Thymus (tissue), 11 donors: ENCODE measurements around the gene SLC66A2. TPM values are rescaled to one million over a fixed set of nuclear protein-coding genes. Genes with fewer than 3 reads are reported as not detected.

Source experiments
- DNase-seq, 9 donors: peaks; one replicate each; pipeline ENCODE4 v3.0.0-alpha.2; 2013; ENCODE audit warnings: low spot score in 9 of 9, low read depth in 6 of 9, missing footprints in 1 of 9
- H3K27ac ChIP-seq, 2 donors: one replicate each; pipeline ENCODE4 v1.5.1; 2013; ENCODE audit warnings: control low read depth in 1 of 2, low read depth in 1 of 2, low read length in 1 of 2, mild to moderate bottlenecking in 1 of 2, moderate library complexity in 1 of 2
- H3K27me3 ChIP-seq, 2 donors: one replicate each; pipeline ENCODE4 v1.5.1; 2013; ENCODE audit warnings: low read length in 1 of 2; ENCODE audit not compliant: control insufficient read depth in 2 of 2, insufficient read depth in 1 of 2
- H3K36me3 ChIP-seq, 2 donors: one replicate each; pipeline ENCODE4 v1.5.1; 2013; ENCODE audit warnings: low read length in 1 of 2, mild to moderate bottlenecking in 1 of 2, moderate library complexity in 1 of 2; ENCODE audit not compliant: control insufficient read depth in 2 of 2, insufficient read depth in 2 of 2
- H3K4me1 ChIP-seq, 2 donors: one replicate each; pipeline ENCODE4 v1.5.1; 2013; ENCODE audit warnings: low read length in 2 of 2; ENCODE audit not compliant: control insufficient read depth in 2 of 2, insufficient read depth in 2 of 2
- H3K4me3 ChIP-seq, 2 donors: one replicate each; pipeline ENCODE4 v1.5.1; 2013; ENCODE audit warnings: low read length in 2 of 2, control low read depth in 1 of 2, mild to moderate bottlenecking in 1 of 2
- H3K9me3 ChIP-seq, 2 donors: one replicate each; pipeline ENCODE4 v1.5.1; 2013; ENCODE audit warnings: low read length in 1 of 2, mild to moderate bottlenecking in 1 of 2; ENCODE audit not compliant: control insufficient read depth in 2 of 2, insufficient read depth in 1 of 2
- WGBS: extraction: QIAGEN DNeasy Blood & Tissue Kit; methylation state at CpG from one replicate; pipeline ENCODE4 v1.1.7; 2013; 5-methylcytosine and 5-hydroxymethylcytosine counted together
- polyA plus RNA-seq: library from polyadenylated mRNA; stranded (reverse); fragments of 200-250 nt; gene quantifications from one replicate; pipeline ENCODE4 v1.2.3, GENCODE V29; 2013
- total RNA-seq: library from RNA; stranded (reverse); fragments of 120-200 nt; gene quantifications from one replicate; pipeline ENCODE4 v1.2.4, GENCODE V29; 2013
- donor health status: healthy.

SLC66A2 gene
- total and polyA plus RNA-seq, 2 donors = 19.9 to 91.3 TPM

DNA sequence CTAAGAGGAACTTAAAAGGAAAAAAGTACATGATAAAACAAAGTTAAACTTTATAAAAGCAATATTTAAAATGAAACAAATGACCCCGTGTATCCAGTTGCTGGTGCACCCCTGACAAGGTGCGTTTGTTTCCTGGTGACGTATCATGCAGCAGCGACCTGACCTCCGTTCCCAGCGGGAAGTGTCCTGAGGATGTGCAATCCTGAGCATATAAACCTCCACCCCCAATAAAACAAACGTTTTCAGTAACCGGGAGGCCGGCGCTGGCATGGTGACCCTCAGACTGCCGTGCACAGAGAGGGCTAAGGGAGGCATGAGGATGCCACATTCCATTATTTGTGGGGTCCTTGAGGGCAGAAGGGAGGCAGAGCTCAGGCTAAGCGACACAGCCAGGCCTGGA is 14.8 kb downstream of the SLC66A2 start:
- Histone ChIP-seq H3K36me3 (peaks cover 22 to 45% of the 10 kb centered on the region in 2 donors), H3K27ac (no peak overlapping the region), H3K27me3 (no peaks in the 10 kb centered on the region), H3K4me1 (peaks cover 0 to 4% of the 10 kb centered on the region in 2 donors), H3K9me3 (peaks cover 7 to 31% of the 10 kb centered on the region in 2 donors), H3K4me3 (no peak overlapping the region)
- WGBS = 98% methylated on average over 12 of the region's 12 CpGs
- no peak for DNase-seq

DNA sequence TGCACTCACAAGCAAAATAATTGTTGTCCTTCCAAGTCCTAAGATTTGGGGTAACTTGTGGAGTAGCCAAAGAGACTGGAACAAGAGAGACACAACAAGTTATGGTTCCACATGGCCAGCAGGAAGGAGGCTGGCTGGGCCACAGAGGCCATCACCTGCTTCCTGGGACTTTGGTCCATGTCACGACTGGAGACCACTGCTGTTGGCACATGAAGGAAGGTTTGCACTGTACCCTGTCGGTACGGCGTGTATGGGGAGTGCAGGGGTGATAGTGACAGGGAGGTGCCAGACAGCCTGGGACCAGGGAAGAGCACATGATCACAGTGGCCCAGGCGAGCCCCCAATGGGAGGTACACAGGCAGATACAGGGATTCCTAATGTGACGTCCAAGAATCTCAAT is 15.5 kb downstream of the SLC66A2 start:
- DNase-seq = no peak
- 96% methylated on average over 6 of the region's 6 CpGs for WGBS

DNA sequence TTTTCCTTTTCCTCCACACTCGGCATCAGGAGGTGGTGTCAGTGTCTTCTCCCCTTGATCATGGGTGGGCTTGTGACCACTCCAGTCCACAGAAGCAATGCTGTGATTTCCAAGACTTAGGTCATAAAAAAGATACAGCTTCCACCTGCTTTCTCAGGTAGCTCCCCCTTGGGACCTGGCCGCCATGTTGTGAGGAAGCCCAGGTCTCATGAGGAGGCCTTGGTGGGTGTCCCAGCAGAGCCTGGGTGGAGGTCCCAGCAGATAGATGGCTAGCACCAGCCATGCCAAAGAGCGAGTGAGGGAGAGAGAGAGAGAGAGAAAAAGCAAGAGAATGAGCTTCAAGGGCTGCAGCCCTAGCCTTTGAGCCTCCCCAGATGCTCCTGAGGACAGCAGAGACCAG is 16.0 kb downstream of the SLC66A2 start:
- no peak overlapping the region for H3K4me3 ChIP-seq
- peaks cover 7 to 33% of the 10 kb centered on the region in 2 donors for H3K9me3 ChIP-seq
- WGBS = 98% methylated on average over 3 of the region's 3 CpGs
- no peak overlapping the region for H3K27ac ChIP-seq
- peaks cover 0 to 4% of the 10 kb centered on the region in 2 donors for H3K4me1 ChIP-seq
- peaks cover 12 to 37% of the 10 kb centered on the region in 2 donors for H3K36me3 ChIP-seq
- no peak for DNase-seq
- H3K27me3 ChIP-seq = no peaks in the 10 kb centered on the region

More for the DNA sequence above, 15.5 kb downstream of the SLC66A2 start:
- H3K36me3 ChIP-seq = peaks cover 16 to 42% of the 10 kb centered on the region in 2 donors
- H3K27ac ChIP-seq = no peak overlapping the region
- no peaks in the 10 kb centered on the region for H3K27me3 ChIP-seq
- H3K9me3 ChIP-seq = peaks cover 7 to 33% of the 10 kb centered on the region in 2 donors
- H3K4me1 ChIP-seq = peaks cover 0 to 4% of the 10 kb centered on the region in 2 donors
- no peak overlapping the region for H3K4me3 ChIP-seq

DNA sequence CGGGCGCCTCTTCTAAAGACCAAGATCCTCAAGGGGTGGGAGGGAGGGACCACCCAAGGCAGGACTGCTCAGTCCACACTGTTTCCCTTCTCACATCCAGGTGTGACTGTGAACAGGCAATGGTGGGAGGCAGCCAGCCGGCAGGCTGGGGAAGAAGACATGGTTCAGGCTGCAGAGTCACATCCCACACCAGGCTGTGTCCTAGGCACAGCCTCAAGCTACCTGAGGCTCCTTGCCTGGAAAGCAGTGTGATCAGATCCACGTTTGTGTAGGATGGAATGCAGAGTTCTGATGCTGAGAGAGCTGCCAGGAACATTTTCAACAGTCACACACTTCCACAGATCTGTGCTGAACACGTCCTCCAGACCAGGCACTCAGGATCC is 16.4 kb downstream of the SLC66A2 start:
- no peak overlapping the region for H3K27ac ChIP-seq
- H3K9me3 ChIP-seq = peaks cover 7 to 33% of the 10 kb centered on the region in 2 donors
- H3K4me3 ChIP-seq = no peak overlapping the region
- no peak for DNase-seq
- H3K4me1 ChIP-seq = peaks cover 0 to 4% of the 10 kb centered on the region in 2 donors
- whole genome bisulfite sequencing = 97% methylated on average over 5 of the region's 5 CpGs
- H3K27me3 ChIP-seq = no peaks in the 10 kb centered on the region
- peaks cover 10 to 37% of the 10 kb centered on the region in 2 donors for H3K36me3 ChIP-seq

DNA sequence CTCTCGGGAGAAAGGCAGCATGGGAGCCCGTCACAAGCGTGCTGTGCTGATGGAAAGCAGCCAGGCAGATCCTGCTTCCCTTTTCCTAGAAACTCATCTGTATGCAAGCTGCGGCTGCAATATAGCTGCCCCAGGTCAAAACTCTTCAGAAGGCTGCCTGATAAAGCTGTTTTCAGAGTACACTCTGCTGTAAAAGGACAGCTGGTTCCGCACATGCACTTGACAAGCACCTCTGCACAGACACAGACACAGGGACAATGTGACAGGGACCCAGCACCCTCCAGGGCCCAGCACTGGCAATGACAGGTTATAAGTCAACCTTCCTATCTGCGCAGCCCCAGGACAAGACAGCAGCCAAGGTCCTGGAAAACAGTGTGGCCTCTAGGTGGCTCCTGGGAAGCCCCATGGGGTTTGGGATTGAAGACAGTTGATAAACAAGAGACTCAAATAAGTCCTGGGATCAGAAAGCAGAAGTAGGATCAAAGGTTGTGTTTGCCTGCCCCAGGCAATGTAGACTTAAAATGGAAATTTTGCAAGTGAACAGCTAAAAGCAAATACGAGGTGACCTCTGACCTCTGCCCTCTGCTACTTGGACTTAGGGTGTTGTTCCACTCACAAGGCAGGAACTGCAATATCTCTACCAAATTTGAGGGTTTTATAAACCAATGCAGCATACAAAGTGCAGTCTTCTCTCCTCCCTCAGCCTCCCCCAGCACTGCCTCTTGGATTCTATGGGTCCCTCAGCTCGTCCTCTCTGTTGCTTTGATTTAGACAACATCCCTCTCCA is 16.9 kb downstream of the SLC66A2 start:
- Histone ChIP-seq H3K36me3 (peaks cover 13 to 40% of the 10 kb centered on the region in 2 donors), H3K27me3 (no peaks in the 10 kb centered on the region), H3K4me3 (no peak overlapping the region), H3K9me3 (peaks cover 8 to 36% of the 10 kb centered on the region in 2 donors), H3K27ac (peak overlapping the region in 1 of 2 donors; percentile 26), H3K4me1 (peaks cover 0 to 4% of the 10 kb centered on the region in 2 donors)
- 95% methylated on average over 8 of the region's 8 CpGs for WGBS
- DNase-seq = no peak

DNA sequence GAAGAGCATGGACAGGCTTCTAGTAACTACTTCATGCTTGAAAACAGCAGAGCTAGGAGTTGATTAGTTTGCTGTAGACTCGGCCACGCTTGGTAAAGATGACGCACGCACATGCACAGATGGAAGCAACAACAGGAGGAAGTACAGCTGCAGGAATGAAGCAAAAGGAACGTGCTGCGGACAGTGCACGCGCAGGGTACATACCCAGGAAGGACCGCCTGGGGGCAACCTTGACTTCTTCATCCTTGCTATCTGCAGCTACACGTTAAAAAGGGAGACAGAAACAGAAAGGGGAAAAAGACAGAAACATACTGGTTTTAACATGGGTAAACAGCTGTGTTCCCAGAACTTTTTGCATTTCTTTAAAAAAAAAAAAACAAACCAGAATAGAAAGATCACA is 17.7 kb downstream of the SLC66A2 start:
- H3K4me1 ChIP-seq = peaks cover 0 to 4% of the 10 kb centered on the region in 2 donors
- peak overlapping the region in 1 of 2 donors; percentile 8 for H3K27ac ChIP-seq
- WGBS = 96% methylated on average over 10 of the region's 10 CpGs
- H3K36me3 ChIP-seq = peaks cover 15 to 45% of the 10 kb centered on the region in 2 donors
- DNase-seq = no peak
- H3K9me3 ChIP-seq = peaks cover 11 to 42% of the 10 kb centered on the region in 2 donors
- H3K4me3 ChIP-seq = no peak overlapping the region
- H3K27me3 ChIP-seq = no peaks in the 10 kb centered on the region

DNA sequence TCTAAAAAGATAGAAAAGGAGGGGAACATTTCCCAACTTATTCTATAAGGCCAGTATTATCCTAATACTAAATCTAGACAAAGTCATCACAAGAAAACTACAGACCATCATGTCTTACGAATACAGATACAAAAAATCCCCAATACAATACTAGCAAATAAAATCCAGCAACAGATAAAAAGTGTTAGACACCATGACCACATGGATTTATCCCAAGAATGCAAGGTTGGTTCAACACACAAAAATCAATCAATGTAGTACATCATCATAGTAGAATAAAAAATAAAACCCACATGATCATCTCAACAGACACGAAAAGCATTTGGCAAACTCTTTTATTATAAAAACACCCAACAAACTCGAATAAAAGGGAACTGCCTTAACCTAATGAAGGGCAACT is 18.5 kb downstream of the SLC66A2 start:
- no peak overlapping the region for H3K27ac ChIP-seq
- DNase-seq = no peak
- peaks cover 11 to 47% of the 10 kb centered on the region in 2 donors for H3K9me3 ChIP-seq
- no peaks in the 10 kb centered on the region for H3K27me3 ChIP-seq
- H3K36me3 ChIP-seq = peaks cover 19 to 46% of the 10 kb centered on the region in 2 donors
- peaks cover 0 to 4% of the 10 kb centered on the region in 2 donors for H3K4me1 ChIP-seq
- no peak overlapping the region for H3K4me3 ChIP-seq
- 96% methylated on average over 3 of the region's 3 CpGs for WGBS

DNA sequence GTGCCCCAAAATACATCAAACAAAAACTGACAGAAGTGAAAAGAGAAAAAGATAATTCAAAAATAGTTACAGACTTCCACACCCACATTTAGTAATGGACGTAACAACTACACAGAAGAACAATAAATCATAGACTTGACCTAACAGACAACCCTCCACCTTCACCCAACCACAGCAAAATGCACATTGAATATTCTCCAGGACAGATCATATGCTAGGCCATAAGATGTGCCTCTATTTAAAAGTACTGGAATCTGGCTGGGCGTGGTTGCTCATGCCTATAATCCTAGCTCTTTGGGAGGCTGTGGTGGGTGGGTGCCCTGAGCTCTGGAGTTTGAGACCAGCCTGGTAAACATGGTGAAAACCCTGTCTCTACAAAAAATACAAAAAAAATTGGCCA is 20.0 kb downstream of the SLC66A2 start:
- over 99% methylated on average over 2 of the region's 2 CpGs for WGBS
- H3K36me3 ChIP-seq = peaks cover 17 to 34% of the 10 kb centered on the region in 2 donors
- H3K9me3 ChIP-seq = peaks cover 7 to 38% of the 10 kb centered on the region in 2 donors
- no peak for DNase-seq
- no peaks in the 10 kb centered on the region for H3K27me3 ChIP-seq
- H3K27ac ChIP-seq = no peak overlapping the region
- H3K4me1 ChIP-seq = peaks cover 0 to 4% of the 10 kb centered on the region in 2 donors
- H3K4me3 ChIP-seq = no peak overlapping the region

DNA sequence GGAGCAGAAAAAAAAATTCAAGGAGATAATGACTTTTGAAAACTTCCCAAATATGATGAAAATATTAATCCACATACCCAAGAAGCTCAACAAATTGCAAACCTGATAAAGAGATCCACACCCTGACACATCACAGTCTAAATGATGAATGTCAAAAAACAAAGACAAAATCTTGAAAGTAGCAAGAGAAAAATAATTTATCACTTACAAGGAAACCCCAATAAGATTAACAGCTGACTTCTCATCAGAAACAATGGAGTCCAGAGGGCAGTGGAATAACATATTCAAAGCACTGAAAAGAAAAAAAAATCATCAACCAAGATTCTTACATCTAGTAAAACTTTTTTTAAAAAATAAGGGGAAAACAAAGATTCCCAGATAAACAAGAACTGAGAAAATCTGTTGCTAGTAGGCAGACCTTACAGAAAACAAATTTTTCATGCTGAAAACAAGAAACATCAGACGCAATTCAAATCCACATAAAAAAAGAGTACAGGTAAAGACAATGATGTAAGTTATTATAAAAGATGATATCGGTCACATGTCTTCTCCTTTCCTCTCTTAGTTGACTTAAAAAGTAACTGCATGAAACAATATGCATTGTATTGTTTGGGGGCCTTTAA is 21.3 kb downstream of the SLC66A2 start:
- peaks cover 8 to 24% of the 10 kb centered on the region in 2 donors for H3K9me3 ChIP-seq
- no peak for DNase-seq
- no peaks in the 10 kb centered on the region for H3K27me3 ChIP-seq
- H3K4me1 ChIP-seq = peaks cover 0 to 4% of the 10 kb centered on the region in 2 donors
- peaks cover 15 to 23% of the 10 kb centered on the region in 2 donors for H3K36me3 ChIP-seq
- H3K27ac ChIP-seq = no peak overlapping the region
- H3K4me3 ChIP-seq = no peak overlapping the region
- 98% methylated on average over 2 of the region's 2 CpGs for WGBS
